Fibroblast of skin of abdomen (primary cell): ENCODE data around the gene GRIN1. TPM values are rescaled to one million over a fixed set of nuclear protein-coding genes. Genes with fewer than 3 reads are reported as not detected.

Experiments
- DNase-seq: peaks from one replicate; pipeline ENCODE4 v3.0.0-alpha.2; 2013
- polyA plus RNA-seq, 2 experiments: library from polyadenylated mRNA; unstranded; fragments of 120-200 nt; gene quantifications; one replicate each; pipeline ENCODE4 v1.2.1, GENCODE V29; 2013; ENCODE audit not compliant: insufficient read length in 2 of 2

The GRIN1 gene
- polyA plus RNA-seq (2013, experiment 1 of 2; ENCODE audit: insufficient read length), result 0.08 TPM
- polyA plus RNA-seq (2013, experiment 2 of 2; ENCODE audit: insufficient read length), result not detected

DNA sequence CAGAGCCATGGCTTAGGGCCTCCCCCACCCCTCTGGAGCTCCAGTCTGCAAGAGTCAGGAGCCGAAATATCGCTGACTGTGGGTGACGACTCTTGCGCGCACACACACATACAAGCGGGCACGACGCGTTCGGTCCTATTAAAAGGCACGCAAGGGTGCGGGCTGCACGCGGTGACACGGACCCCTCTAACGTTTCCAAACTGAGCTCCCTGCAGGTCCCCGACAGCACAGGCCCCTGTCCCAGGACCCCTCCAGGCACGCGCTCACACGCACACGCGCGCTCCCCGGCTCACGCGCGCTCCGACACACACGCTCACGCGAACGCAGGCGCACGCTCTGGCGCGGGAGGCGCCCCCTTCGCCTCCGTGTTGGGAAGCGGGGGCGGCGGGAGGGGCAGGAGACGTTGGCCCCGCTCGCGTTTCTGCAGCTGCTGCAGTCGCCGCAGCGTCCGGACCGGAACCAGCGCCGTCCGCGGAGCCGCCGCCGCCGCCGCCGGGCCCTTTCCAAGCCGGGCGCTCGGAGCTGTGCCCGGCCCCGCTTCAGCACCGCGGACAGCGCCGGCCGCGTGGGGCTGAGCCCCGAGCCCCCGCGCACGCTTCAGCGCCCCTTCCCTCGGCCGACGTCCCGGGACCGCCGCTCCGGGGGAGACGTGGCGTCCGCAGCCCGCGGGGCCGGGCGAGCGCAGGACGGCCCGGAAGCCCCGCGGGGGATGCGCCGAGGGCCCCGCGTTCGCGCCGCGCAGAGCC, at the start of gene GRIN1:
TSS of gene GRIN1 (plus strand) at position 433 of the 746 bp plus-strand sequence. CDS start 333 bp downstream, outside the sequence.
- peak; percentile 28 for DNase-seq

DNA sequence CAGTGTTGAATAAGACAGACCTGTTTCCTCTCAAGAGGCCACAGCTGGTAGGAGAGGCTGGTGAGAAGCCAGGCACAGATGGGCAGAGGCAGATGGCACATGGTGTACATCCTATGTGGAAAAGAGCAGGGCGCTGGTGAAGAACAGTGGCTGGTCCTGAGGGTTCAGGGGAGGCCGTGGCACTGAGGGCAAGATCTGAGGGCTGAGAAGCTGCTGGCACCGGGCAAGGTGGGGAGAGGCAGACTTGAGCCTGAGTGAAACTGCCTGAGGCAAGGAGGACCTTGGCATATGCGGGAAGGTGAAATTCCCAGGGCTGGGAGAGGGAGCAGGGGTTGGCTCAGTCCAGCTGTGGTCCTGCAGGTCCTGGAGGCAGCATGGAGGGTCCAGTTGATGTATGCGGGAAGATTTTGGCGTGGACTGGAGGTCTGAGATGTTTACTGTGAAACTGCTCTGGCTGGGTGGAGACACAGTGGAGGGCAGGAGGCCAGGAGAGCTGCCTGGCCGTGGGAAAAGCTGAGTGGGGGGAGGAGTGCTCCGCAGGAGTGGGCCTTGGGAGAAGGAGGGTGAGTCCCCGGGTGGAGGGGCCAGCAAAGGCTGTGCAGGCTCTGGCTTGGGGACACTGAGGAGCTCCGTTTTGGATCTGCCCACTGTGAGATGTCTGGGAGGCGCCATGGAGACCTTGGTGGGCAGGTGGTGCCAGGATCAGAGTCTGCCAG, 49.6 kb upstream of the GRIN1 start:
- no peak for DNase-seq

DNA sequence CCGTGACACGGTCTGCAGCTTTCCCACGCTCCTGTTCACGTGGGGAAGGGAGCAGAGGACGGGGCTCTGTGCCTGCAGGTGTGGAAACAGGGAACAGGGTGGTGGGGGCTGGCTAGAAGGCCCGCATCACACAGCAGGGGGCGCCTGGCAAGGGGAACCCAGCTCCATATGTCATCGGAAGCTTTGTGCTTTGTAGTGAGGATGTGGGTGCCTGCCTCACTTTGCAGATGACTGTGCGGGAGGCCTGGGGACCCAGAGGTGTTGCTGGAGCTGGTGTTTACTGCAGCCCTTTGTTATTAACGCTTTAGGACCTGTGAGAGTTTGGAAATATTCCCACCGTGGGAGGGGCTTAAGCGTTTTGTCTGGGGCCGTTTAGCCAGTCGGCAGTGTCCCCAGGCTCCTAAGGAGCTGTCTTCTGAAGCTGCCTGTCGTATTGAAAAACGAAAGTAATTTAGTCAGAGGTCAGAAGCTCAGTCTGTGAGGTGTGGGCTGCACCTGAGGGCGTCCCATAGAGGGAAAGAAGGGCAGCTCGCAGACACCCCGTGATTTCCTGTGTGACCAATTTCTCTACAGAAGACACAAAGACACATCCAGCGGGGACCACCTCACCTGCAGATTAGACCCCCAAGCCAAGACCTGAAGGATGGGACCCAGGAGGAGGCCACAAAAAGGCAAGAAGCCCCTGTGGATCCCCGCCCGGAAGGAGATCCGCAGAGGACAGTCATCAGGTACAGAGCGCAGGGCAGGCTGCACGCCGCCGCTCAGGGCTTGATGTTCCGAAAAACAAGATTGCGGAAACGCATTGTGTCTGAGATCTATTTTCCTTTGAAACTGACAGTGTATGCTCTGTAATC, 43.1 kb upstream of the GRIN1 start:
- DNase-seq, result no peak

DNA sequence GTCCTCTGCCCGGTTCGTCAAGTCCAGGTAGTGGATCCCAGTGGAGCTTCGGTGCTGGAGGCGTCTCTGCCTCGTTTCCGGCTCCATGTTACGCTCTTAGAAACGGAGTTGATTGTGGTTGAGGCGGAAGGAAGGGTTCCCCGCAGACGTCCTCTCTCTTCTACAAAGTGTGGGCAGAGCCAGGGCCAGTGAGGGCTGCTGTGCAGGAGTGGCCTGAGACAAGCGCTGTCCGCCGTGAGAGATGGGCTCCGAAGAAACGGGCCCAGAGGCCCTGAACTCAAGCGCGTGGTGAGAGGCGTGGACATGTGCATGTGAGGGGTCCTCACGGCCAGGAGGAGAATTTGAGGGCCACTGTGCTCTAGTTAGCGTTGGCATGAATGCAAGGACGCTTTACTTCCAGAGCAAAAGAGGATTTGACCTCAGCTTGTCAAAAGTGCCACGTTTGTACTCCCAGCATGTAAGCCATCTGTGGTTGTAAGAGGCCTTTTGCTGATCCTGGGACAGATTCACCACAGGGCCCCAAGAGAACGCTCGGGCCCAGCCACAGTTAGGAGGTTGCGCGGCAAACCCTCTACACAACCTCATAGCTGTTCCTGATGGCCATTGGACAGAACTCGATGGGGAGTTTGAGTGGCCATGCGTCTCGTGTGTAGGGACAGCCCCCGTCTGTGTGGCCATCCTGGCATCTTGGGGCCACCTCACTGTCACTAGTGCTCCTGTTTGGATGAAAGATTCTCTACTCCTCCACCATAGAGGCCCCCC, 42.0 kb upstream of the GRIN1 start:
- no peak for DNase-seq

DNA sequence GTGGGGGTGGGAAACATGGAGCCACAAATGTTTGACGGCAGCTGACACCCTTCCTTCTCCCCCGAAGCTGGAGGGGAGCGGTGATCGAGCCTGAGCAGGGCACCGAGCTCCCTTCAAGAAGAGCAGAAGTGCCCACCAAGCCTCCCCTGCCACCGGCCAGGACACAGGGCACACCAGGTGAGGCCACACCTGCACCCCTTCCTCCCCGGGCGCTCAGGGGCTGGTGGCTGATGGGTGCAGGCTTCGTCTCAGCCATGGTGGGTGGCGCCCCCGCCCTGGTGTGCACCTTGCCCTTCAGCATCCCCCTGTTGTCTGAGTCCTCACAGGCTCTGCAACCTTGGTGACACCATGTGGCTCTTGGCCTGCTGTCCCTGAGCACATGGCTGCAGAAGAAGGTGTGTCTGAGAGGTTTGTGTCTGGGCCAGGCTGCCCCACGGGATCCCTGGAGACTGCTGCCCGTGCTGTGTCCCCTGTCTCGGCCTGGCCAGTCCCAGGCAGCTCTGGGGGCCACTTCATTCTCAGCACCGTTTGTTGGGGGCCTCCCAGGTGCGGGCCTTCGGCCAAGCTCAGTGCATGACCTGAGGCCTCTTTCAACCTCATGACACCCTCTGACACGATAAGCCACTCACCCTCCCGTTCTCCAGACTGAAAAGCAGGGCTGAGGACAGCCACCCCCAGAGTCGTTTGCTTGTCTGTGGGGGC, 41.0 kb upstream of the GRIN1 start:
- DNase-seq, result no peak

DNA sequence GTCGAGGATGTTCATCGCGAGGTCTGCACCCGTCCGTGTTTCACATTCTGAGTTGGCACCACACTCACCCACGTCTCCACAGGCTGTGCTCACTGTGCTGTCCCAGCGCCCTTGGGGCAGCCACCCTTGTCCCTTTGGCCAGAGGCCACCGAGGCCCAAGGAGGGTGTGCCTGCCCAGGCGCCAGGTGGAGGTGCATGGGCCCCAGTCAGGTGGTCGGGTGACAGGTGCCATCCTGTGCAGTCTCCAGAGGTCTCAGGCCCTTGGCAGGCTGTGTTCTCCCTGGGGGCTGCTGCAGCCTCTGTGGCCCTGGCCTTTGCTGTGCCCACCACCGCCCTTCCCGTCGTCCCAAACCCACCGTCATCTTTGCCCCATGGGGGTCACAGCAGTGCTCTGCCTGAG, 39.7 kb upstream of the GRIN1 start:
- no peak for DNase-seq

DNA sequence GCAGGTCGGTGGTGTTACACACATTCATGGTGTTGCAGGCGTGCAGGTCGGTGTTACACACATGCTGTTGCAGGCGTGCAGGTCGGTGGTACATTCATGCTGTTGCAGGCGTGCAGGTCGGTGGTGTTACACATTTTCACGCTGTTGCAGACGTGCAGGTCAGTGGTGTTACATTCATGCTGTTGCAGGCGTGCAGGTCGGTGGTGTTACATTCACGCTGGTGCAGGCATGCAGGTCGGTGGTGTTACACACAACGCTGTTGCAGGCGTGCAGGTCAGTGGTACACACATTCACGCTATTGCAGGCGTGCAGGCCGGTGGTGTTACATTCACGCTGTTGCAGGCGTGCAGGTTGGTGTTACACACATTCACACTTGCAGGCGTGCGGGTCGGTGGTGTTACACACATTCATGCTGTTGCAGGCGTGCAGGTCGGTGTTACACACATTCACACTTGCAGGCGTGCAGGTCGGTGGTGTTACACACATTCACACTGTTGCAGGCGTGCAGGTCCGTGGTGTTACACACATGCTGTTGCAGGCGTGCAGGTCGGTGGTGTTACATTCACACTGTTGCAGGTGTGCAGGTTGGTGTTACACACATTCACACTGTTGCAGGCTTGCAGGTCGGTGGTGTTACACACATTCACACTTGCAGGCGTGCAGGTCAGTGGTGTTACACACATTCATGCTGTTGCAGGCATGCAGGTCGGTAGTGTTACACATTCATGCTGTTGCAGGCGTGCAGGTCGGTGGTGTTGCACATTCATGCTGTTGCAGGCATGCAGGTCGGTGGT, 35.6 kb upstream of the GRIN1 start:
- DNase-seq, result no peak

DNA sequence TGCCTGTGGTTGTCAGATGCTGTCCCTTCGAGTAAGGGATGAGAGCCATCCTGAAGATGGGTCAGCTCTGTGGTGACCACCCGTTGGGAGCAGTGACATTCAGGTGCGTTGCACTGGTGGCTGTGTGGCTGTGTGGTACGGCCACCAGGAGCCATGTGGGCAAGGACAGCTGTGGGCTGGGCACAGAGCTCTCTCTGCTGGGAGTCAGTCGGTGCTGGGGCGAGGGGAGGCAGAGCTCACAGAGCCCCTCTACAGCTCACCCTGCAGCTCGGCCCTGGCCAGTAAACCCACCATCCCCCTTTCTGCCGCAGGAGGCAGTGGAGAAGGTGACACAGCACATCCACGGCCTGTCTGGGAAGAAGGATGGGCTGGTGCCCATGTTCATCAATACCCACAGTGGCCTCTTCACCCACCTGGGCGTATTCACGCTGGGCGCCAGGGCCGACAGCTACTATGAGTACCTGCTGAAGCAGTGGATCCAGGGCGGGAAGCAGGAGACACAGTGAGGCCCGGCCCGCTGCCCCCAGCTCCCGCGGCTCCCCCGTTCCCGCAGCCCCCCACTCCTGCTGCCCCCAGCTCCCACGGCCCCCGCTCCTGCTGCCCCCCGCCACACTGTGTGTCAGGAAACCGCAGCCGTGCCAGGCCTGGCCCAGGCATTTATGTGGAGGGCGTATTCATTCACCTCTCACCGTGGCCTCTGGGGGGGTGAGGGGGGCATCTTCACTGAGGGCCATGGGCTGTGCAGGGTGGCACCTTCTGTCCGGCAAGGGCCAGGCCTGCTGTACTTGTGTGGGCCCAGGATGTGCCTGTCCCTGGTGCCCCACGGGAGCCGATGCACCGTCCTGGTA, 32.9 kb upstream of the GRIN1 start:
- no peak for DNase-seq

DNA sequence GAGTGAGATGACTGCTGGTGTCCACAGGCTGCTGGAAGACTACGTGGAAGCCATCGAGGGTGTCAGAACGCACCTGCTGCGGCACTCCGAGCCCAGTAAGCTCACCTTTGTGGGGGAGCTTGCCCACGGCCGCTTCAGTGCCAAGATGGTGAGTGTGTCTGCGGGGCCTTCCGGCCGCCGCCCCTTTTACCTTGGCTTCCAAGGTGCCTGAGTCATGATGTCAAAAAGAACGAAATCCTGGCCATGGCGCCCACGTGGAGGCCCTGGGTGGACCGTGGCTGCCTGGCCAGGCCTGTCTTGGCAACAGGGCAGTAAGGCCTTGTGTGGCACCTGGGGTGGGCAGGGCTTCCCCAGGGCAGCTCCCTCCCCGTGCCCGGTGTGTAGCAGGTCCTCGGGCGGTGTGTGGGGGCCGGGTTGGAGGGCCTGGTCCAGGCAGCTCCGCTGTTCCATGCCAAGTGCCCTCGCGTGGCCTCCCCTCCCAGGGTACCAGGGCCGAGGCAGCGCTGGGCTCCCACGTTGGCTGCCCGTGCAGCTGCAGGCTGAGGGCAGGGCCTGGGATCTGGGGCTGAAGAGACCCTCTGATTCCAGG, 32.2 kb upstream of the GRIN1 start:
- no peak for DNase-seq

DNA sequence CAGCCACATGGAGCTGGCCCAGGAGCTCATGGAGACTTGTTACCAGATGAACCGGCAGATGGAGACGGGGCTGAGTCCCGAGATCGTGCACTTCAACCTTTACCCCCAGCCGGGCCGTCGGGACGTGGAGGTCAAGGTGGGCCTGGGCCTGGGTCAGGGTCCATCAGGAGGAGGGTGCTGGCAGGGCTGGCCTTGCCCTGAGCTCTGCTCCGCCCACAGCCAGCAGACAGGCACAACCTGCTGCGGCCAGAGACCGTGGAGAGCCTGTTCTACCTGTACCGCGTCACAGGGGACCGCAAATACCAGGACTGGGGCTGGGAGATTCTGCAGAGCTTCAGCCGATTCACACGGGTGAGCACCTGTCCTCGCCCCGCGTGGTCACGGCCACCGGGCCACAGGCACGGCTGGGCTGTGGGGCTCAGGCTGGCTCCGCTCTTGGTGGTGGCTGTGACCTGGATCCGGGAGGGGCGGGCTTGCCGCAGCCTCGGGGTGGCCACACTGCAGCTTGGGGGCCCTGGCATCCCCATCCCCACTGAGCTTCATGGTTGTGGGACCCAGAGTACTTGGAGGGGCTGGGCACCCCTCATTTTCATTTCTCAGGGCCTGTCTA, 31.5 kb upstream of the GRIN1 start:
- DNase-seq, result no peak

DNA sequence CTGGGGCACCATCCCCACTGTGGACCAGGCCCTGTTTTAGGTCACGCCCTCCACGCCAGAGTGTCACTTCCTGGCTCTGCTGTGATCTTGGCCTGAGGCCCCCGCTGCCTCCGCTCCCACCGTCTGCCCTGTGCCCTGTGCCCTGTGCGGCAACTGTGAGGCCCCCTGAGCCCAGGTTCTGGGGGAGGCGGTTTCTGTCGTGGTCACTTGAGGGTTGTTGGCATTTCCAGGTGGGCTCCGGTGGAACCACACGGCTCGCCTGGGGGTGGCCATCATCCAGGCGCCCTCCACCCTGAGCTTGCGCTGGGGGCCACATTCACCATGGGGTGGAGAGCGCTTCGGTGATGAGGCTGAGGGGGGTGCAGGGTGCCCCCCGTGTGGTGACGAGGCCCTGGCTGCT, 31.0 kb upstream of the GRIN1 start:
- DNase-seq, result no peak

DNA sequence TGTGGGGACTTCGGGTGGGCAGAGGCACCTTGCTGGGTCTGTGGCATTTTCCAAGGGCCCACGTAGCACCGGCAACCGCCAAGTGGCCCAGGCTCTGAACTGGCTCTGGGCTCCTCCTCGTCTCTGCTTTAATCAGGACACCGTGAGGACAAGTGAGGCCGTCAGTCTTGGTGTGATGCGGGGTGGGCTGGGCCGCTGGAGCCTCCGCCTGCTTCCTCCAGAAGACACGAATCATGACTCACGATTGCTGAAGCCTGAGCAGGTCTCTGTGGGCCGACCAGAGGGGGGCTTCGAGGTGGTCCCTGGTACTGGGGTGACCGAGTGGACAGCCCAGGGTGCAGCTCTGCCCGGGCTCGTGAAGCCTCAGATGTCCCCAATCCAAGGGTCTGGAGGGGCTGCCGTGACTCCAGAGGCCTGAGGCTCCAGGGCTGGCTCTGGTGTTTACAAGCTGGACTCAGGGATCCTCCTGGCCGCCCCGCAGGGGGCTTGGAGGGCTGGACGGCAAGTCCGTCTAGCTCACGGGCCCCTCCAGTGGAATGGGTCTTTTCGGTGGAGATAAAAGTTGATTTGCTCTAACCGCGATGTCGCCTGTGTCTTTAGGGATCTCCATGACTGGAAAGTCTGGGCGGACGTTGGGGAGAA, 30.2 kb upstream of the GRIN1 start:
- no peak for DNase-seq

DNA sequence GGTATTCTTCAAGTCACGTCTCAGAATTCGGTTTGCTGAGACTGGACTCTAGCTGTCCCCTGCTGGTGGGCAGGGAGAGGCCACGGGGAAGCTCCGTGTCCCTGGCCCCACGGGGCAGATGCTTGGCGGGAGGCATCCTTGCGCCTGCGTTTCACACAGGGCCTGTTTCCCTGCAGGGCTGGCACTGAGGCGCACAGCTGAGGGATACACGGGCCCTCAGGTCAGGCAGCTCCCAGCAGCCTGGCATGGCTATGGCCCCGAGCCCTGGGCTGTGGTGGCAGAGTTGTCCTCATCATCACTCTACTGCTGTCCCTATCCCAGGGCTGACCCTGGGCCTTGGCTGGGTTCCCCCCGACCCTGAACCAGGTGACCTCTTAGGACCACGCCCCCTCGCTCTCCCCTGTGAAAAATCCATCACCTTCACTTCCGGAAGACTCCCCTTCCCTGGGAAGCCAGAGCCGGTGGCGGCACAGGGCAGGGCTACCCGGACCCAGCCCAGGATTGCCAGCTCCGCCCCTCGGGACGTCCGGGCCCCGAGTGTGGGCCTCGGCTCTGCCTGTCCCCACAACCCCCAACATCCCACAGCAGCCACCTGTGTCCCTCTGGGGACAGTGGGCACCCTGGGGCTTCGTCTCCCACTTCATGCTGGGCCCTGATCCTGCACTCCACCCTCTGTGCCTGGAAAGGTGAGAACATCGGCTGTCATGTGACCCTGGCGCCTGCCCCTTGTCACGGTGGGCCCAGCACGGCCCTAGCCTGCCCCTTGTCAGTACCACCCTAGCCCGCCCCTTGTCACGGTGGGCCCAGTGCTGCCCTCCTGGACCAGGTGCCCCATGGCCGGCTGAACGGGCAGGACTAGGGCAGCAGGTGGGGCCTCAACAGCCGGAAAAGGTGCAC, 29.5 kb upstream of the GRIN1 start:
- DNase-seq, result no peak

DNA sequence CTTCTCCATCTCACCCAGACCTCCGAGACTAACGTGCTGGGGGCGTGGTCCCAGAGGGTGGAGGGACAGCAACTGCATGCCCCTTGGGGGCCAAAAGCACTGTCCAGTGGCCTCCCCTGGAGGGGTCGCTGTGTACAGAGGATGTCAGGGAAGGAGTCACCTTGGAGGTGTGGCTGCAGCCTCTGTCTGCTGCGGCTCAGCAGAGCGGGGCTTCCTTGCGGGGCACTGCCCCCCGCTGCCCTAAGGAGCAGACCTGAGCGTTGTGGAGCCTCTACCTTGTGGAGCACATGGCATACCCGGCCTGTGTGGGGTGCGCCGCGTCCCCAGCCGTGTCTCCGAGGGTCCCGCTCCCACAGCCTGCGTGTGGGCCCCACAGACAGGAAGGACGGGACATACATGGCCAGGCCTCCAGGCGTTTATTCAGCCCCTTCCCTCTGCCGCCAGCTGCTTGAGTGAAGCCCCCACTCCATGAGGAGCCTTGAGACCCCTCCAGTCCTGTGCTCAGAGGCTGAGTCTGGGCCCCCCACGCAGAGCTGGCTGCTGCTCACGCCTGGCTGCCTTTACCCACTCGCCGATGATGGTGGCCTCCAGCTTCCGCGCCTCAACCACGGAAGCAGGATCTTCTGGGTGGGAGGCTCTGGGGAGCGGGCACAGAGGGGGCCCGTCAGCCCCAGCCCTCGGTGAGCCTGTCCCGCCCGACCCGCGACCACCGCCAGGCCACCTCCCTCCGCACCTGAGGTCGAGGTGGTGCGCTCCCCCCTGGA, 28.6 kb upstream of the GRIN1 start:
- DNase-seq, result no peak

DNA sequence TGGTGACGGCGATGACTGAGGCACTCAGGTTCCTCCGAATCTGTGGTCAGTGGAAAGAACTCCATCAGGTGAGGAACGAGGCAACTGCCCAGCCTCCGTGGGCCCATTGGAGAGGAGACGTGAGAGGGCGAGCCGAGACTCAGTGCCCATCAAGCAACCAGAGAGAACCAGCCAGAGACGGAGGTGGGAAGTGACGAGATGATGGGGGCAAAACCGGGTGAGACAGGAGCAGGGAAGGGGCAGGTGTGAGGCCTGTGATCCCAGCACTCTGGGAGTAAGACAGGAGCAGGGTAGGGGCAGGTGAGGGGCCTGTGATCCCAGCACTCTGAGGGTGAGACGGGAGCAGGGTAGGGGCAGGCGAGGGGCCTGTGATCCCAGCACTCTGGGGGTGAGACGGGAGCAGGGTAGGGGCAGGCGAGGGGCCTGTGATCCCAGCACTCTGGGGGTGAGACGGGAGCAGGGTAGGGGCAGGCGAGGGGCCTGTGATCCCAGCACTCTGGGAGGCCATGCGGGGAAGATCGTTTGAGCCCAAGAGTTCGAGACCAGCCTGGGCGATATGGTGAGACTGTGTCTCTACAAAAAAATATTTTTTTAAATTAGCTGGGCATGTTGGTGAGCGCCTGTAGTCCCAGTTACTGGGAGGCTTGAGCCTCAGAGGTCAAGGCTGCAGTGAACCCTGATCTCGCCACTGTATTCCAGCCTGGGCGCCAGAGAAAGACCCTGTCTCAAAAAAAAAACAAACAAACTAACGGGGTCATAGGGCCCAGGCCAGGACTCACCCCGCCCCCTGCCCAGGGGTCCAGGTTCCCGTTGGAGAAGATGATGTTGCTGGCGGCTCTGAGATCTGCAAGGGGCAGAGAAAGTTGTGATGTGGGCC, 27.8 kb upstream of the GRIN1 start:
- DNase-seq, result no peak
